GM12892 (cell line): Measurements from ENCODE around the gene ARHGAP21.

Source experiments
- DNase-seq: peaks from one replicate; pipeline ENCODE4 v3.0.0; 2011; ENCODE audit not compliant: insufficient read length
- FAIRE-seq: peaks from 2 replicates; lab custom pipeline; 2011; peaks lifted over from hg19 to GRCh38; lab: Jason Lieb, UNC
- POLR2A ChIP-seq: IDR thresholded peaks from 2 replicates; pipeline ENCODE4 v1.6.1; 2011; ENCODE audit warnings: low read depth, low read length, control low read depth
- POLR2AphosphoS5 ChIP-seq: IDR thresholded peaks from 2 replicates; pipeline ENCODE4 v1.6.1; 2011; ENCODE audit warnings: low read depth, low read length, control low read depth
- TAF1 ChIP-seq: IDR thresholded peaks from 2 replicates; pipeline ENCODE4 v1.6.1; 2011; ENCODE audit warnings: low read depth, mild to moderate bottlenecking, control low read depth, low read length, borderline replicate concordance

ARHGAP21 gene

DNA sequence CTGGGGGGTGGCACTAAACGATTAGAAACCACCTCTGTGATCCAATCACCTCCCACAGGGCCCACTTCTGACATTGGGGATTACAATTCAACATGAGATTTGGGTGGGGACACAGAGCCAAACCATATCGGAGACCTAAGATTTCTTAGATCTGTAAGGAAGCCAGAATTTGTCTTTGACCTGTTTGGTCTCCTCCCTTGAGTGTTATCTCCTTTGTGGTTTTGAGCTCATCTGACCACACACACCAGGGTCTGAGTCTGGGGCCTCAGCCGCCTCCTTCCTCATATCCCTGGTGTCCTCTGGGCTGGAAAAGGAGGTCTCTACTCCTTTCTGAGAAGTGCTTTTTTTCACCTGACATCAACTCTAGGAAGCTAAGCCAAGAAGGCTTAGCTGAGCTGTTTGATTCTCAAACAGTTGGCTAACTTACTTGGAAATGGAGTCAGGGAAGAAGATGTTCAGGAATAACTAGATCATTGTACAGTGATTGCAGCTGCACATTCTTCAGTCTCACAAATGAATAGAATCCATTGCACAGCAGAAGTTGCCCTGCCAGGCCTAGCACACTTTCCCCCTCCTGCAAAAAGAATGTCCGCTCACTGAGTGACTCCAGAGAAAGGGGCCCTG is 167.4 kb downstream of the ARHGAP21 start:
- DNase-seq (no peak), FAIRE-seq (no peak)
- TF ChIP-seq POLR2A (no peak), TAF1 (no peak), POLR2AphosphoS5 (no peak)

DNA sequence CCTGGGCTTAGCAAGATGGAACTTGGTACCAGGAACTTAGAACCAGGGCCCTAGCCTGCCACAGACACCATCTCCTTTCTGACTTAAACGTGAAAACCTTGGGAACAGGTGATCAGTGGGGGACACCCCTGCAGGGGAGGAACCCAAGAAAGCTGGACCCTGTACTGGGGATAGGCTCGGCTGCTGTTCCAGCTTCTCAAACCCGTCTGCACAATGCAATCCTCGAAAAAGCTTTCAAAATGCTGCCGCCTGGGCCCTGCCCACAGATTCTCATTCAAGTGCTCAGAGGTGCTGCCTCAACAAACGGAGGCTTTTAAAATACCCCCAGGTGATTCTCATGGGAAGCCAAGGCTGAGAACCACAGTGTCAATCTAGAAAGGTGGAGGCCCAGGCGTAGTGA is 169.7 kb downstream of the ARHGAP21 start:
- DNase-seq: no peak
- no peak for TF ChIP-seq POLR2A
- no peak for TF ChIP-seq TAF1
- TF ChIP-seq POLR2AphosphoS5: no peak
- no peak for FAIRE-seq

DNA sequence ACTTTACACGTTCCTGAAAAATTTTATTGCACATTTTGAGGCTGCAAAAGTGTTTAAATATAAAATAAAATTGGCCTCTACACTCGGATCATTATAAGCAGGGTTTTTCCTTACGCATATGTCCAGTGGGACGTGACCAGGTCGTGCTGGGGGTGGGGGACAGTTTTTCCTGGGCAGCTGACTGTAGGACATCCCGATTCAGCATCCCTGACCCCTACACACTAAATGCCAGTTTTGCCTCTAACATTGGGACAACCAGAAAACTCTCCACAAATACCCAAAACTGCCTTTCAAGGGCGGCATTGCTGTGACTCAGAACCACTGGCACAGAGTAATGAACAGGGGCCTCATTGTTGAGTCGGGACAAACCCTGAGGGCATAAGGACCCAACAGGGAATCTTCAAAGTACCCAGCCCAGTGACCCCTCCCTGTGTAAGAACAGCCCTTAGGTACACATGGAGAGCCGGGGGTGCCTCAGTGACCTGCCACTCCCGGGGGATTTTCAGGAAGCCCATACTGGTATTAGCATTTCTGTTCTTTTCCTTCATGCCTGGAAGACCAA is 170.6 kb downstream of the ARHGAP21 start:
- no peak for FAIRE-seq
- TF ChIP-seq POLR2AphosphoS5: no peak
- TF ChIP-seq POLR2A: no peak
- no peak for TF ChIP-seq TAF1
- no peak for DNase-seq

DNA sequence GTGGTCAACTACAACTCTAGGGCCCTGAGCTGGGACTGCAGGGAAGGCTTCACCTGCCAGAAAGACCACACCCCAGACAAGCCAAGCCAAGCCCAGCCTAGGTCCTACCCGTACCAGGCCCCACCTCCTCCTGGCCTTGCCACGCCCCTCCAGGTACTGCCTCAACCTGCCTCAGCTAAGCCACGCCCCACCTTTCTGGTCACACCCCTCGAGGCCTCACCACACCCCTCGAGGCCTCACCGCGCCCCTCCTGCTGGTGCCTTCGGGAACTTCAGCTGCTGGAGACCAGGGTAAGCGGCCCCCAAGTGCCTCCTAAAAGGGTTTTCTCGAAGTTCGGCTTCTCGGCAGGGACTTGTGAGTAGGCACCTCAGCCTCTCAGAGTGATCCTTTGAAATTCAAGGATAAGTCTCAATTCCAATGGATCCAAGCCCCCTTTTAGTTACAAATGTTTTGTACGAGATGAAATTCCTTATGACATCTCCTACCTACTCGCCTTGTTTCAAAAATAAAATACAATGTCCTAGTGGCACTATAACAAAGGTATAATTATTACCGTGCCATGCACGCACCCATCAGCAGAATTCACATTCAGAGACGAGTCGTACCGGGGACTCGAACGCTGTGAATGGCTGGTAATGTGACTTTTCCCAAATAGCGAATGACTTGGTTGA is 171.2 kb downstream of the ARHGAP21 start:
- DNase-seq (peak; percentile 28), FAIRE-seq (no peak)
- no peak for TF ChIP-seq TAF1
- TF ChIP-seq POLR2AphosphoS5: no peak
- TF ChIP-seq POLR2A: no peak

DNA sequence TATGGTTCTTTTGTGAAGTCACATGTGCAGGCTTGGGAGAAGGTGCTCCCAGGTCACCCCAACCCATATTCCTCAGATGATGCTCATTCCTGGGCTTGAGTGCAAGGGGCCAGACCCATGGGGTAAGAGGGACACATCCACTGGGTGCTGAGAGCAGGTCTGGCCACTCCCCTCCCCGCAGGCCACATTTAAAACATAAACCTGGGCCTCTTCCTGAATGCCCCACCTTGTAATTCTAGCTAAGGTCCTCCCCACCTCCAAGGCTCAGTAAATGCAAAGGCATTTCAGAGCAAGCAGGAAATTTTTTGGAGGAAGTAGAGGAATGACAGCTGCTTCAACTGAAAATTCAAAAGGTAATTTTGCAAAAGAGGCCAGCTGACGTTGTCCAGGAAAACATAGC is 172.5 kb downstream of the ARHGAP21 start:
- DNase-seq: no peak
- no peak for FAIRE-seq
- no peak for TF ChIP-seq TAF1
- TF ChIP-seq POLR2A: no peak
- TF ChIP-seq POLR2AphosphoS5: no peak

DNA sequence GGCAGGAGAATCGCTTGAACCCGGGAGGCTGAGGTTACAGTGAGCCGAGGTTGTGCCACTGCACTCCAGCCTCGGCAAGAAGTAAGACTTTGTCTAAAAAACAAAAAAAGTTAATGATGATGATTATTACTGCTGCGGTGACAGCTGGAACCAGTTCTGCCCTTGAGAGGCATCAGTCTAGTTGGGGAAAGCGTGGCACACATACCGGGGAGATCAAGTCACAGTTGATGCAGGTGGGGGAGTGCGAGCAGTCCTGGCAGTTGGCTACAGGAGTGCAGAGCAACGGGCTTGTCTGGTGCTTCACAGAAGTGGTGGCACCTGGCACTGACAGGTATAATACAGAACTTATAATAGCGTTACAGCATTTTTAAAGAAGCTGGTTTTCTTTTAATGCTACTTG is 173.0 kb downstream of the ARHGAP21 start:
- FAIRE-seq: no peak

DNA sequence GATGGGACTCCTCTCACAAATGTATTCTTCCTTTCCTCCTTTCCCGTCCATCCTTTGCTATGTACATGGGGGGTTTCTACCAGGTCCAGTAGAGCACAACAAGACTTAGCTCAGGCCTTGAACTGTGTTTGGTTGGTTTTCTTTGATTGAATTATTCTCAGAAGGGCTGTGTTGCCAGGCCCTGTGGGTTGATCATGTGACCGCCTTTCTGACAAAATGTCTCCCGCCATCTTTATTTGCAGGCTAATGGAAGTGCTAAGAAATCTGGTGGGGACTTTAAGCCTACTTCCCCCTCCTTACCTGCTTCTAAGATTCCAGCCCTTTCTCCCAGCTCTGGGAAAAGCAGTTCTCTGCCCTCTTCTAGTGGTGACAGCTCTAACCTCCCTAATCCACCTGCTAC is 178.1 kb downstream of the ARHGAP21 start:
- TF ChIP-seq TAF1 (no peak), POLR2AphosphoS5 (no peak), POLR2A (no peak)
- FAIRE-seq (no peak), DNase-seq (no peak)

More for the DNA sequence above, 173.0 kb downstream of the ARHGAP21 start:
- TF ChIP-seq POLR2AphosphoS5: no peak
- TF ChIP-seq POLR2A: no peak
- TF ChIP-seq TAF1: no peak
- no peak for DNase-seq

DNA sequence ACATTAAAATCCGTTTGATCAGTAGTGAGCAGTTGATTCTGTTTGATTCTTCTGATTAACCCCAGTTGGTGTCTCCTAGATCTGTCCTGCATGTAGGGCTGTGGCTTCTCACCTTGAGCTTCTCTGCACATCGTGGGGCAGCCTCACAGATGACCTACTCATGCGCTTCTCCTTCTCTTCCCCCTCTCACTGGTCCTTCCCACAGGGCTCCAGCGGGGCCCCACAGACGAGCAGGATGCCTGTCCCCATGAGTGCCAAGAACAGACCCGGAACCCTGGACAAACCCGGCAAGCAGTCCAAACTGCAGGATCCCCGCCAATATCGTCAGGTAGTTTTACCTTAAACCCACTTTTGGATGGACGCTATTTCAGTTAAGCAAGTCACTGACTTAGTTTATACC is 178.9 kb downstream of the ARHGAP21 start:
- no peak for FAIRE-seq
- DNase-seq: no peak
- TF ChIP-seq POLR2AphosphoS5: no peak
- no peak for TF ChIP-seq POLR2A
- no peak for TF ChIP-seq TAF1

DNA sequence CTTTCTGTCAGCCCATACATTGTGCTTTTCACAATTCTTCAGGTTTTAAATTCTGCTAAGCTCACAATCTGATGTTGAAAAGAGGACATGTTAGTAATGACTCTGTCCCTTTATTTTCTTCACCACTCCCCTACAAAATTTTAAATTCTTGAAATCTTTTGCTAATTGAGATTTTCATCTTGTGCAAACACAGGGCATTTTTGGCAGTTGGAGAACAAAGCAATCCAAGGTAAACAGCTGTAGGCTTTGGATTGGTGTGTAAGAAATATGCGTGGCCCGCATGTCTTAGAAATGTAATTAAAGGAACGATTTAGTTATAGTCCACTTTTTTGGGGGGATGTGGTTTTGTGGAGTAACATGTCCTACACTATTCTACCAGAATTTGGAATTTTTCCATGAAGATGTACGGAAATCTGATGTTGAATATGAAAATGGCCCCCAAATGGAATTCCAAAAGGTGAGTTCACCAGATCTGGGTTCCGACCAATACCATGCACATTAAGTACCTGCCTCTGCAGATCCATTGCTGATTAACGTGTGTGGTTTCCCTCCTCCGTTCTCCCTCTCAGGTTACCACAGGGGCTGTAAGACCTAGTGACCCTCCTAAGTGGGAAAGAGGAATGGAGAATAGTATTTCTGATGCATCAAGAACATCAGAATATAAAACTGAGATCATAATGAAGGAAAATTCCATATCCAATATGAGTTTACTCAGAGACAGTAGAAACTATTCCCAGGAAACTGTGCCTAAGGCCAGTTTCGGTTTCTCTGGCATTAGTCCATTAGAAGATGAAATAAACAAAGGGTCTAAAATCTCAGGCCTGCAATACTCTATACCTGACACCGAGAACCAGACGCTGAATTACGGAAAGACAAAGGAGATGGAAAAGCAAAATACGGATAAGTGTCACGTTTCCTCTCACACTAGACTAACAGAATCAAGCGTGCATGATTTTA is 181.1 kb downstream of the ARHGAP21 start:
- no peak for TF ChIP-seq TAF1
- no peak for TF ChIP-seq POLR2A
- TF ChIP-seq POLR2AphosphoS5: no peak
- FAIRE-seq (no peak), DNase-seq (no peak)

DNA sequence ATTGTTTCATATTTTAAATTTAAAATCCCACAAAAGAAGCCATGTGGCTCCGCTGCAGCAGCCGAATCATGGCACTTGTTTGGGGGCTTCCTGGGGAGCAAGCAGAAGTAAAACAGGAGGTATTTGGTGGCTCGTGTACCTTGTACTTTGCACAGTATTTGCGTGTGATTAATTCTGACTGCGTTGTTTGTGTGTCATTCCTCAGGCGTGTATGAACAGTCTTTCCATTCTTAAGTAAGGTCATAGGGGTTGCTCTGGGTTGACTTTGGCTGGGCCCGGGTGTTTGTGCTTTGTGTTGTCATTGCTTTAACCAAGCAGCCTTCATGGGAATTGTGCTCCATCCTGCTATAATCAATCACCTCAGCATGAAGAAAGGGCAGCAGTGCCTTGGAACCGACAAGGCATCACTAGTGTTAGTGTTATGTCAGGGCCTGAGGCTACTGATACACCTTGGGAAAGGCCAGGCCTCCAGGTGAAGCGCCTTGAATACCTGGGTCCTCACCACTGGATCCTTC is 182.4 kb downstream of the ARHGAP21 start:
- FAIRE-seq (no peak), DNase-seq (no peak)
- no peak for TF ChIP-seq POLR2A
- no peak for TF ChIP-seq TAF1
- no peak for TF ChIP-seq POLR2AphosphoS5

DNA sequence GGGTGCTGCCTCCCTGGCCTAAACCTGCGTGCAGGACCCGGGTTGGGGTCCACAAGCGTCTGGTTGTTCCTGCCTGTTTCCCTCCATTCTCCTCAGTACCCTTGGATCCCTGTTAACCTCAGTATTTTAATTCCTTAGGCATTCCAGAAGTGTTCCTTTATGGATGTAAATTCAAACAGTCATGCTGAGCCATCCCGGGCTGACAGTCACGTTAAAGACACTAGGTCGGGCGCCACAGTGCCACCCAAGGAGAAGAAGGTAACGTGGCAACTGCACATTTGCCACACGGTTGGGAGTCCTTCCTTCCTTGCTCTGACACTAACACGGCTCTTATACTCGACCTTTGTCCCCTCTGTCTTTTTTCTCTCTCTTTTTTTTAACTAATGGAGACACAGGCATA is 187.1 kb downstream of the ARHGAP21 start:
- no peak for FAIRE-seq
- TF ChIP-seq POLR2AphosphoS5 (no peak), TAF1 (no peak), POLR2A (no peak)

DNA sequence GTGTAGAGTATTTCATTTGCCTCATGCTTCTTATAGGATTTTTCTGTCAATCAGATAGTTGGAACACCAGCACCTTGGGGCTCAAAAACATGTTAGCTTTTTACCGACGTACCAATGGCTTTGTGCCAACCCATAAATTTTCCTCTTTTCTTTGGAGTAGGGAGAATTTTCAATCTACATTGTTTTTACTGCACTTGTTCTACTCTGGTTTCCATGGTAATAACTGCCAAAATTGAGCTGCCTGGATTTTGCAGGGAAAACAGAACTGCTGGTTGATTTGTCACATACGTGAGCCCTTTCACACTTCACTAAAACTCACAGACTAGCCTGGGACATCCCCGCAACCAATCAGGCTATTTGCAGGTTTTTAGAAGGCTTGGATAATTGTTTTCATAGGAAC is 189.7 kb downstream of the ARHGAP21 start:
- FAIRE-seq: no peak
- TF ChIP-seq TAF1 (no peak), POLR2A (no peak), POLR2AphosphoS5 (no peak)
- no peak for DNase-seq

More for the DNA sequence above, 187.1 kb downstream of the ARHGAP21 start:
- no peak for DNase-seq
